ENCODE measurements around the gene IFNA17.

DNA sequence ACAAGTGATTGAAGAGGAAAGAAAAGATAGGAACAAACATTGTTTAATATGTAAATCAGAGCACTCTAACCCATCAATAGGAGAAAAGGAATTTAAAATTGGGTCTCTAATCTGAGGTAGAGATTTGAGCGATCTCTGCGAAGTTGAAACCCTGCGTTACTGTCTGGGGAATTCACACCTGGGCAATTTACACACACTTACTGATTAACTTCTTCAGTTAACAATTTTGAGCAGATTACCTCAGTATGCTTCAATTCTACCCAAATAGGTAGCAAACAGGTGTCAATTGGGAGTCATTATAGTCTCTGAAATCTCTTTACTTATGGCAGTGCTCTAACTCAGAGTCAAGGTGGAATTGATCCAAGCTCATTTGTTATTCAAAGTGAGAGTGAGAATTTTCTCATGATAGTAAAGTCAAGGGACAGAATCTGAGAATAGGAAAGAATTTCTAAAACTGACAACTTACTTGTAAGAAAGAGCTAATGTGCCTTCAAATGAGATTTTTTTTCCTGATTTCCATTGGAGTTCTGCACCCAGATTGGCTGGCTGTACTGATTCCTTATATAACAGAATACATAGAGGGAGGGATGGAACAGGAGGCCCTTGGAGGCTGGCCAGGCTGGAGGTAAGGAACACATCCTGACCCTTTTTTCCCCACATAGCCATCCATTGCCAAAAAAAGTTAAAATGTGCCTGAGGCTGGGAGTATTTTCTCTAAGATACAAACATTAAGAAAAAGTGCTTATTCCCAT lies 38.9 kb upstream of the IFNA17 start:
- TF ChIP-seq, protein P1, sequence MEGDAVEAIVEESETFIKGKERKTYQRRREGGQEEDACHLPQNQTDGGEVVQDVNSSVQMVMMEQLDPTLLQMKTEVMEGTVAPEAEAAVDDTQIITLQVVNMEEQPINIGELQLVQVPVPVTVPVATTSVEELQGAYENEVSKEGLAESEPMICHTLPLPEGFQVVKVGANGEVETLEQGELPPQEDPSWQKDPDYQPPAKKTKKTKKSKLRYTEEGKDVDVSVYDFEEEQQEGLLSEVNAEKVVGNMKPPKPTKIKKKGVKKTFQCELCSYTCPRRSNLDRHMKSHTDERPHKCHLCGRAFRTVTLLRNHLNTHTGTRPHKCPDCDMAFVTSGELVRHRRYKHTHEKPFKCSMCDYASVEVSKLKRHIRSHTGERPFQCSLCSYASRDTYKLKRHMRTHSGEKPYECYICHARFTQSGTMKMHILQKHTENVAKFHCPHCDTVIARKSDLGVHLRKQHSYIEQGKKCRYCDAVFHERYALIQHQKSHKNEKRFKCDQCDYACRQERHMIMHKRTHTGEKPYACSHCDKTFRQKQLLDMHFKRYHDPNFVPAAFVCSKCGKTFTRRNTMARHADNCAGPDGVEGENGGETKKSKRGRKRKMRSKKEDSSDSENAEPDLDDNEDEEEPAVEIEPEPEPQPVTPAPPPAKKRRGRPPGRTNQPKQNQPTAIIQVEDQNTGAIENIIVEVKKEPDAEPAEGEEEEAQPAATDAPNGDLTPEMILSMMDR (IDR thresholded peaks at IDR 0.05) = no peak
- TF ChIP-seq POLR2A (IDR thresholded peaks at IDR 0.05) = no peak

Measured in ovary (tissue), 3 donors.